Loucy (cell line): Measurements from ENCODE around the gene PDE2A.

ENCODE experiments used
- CTCF ChIP-seq: fragments of 200-600 bp; sonication (generic); conservative IDR thresholded peaks from 2 replicates; pipeline ENCODE4 v1.5.1; 2014; ENCODE audit warnings: mild to moderate bottlenecking, antibody characterized with exemption, low read length
- EZH2phosphoT487 ChIP-seq: fragments of 200-600 bp; IDR thresholded peaks from 2 replicates; pipeline ENCODE4 v1.6.1; 2018; ENCODE audit warnings: antibody characterized with exemption, mild to moderate bottlenecking, moderate library complexity, borderline replicate concordance

GRCh38 chr11:72630104-72630852 is 43.9 kb downstream of the PDE2A start:
- TF ChIP-seq CTCF: no peak
- no peak for TF ChIP-seq EZH2phosphoT487
